IMR-90 (cell line): ENCODE measurements around the gene MOCS1.

ENCODE experiments used
- POLR2A ChIP-seq: IDR thresholded peaks from 2 replicates; pipeline ENCODE4 v1.6.1; 2012; ENCODE audit warnings: mild to moderate bottlenecking, low read depth, low read length
- TF ChIP-seq, protein P1 (sequence below): conservative IDR thresholded peaks from 2 replicates; pipeline ENCODE4 v1.5.1; 2012; ENCODE audit warnings: mild to moderate bottlenecking, low read depth, low read length, improper control_type of control experiment

DNA sequence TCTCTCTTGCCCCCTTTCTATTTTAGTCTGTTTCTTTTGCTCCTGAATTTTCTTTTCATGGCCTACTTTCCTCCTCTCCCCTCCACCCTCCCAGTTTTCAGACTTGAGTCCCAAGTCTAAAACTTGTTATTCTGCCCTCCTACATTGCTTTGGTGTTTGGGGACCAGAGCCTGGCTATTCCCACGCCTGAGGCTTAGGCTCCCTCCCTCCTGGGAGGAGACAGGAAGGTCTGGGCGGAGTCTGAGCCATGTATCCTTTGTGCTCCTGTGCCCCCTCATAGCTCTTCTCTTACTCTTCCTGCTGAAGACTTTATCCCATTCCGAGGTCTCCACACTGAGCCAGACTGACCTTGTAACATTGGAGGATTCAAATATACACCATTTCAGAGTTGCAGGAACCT lies 72.6 kb downstream of the MOCS1 start:
- TF ChIP-seq, protein P1, sequence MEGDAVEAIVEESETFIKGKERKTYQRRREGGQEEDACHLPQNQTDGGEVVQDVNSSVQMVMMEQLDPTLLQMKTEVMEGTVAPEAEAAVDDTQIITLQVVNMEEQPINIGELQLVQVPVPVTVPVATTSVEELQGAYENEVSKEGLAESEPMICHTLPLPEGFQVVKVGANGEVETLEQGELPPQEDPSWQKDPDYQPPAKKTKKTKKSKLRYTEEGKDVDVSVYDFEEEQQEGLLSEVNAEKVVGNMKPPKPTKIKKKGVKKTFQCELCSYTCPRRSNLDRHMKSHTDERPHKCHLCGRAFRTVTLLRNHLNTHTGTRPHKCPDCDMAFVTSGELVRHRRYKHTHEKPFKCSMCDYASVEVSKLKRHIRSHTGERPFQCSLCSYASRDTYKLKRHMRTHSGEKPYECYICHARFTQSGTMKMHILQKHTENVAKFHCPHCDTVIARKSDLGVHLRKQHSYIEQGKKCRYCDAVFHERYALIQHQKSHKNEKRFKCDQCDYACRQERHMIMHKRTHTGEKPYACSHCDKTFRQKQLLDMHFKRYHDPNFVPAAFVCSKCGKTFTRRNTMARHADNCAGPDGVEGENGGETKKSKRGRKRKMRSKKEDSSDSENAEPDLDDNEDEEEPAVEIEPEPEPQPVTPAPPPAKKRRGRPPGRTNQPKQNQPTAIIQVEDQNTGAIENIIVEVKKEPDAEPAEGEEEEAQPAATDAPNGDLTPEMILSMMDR: no peak
- TF ChIP-seq POLR2A: no peak
